ENCODE results near the gene ANKRD65.
"Not testable (repeated sequence)": the region's sequence is repeated elsewhere in the genome, so short reads cannot be mapped to it uniquely, and the experiment has no call there.

The ANKRD65 gene

DNA sequence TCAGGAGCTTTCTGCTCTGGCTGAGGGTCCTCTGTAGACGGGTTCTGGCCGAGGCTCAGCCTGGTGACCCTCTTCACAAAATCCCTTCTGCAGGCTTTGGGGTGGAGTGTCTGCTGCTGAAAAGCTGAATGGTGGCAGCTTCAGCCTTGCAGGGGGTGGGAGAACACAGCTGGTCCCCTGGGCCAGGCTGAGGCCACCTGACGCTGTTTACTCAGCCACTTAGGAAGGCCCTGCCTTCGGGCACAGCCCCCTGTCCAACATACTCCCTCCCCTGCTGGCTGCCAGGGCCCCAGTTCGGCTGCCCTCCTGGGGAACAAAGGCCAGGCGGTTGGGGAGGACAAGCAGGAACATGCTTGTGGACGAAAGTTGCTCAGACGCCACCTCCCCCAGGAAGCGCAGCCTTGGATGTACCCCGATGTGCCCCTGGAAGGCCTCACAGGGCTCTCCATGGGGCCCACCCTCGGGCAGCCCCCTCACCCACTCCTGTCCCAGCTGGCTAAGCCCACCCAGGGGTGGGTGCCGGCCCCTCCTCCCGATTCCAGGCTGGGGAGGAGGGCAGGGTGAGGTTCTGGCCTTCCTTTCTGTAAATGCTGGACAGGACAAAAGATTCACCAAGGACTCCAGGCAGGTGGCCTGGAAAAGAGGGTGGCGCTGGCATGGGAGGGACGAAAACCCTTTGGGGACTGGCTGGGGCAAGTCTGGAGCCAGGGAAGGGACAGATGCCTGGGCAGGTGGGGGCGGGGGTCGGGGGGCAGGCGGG, at the start of gene ANKRD65:
Gene ANKRD65 (minus strand): TSS at position 130 of the 760 bp plus-strand sequence. CDS start 271 bp downstream, outside the sequence.
- DNase-seq = no peak

DNA sequence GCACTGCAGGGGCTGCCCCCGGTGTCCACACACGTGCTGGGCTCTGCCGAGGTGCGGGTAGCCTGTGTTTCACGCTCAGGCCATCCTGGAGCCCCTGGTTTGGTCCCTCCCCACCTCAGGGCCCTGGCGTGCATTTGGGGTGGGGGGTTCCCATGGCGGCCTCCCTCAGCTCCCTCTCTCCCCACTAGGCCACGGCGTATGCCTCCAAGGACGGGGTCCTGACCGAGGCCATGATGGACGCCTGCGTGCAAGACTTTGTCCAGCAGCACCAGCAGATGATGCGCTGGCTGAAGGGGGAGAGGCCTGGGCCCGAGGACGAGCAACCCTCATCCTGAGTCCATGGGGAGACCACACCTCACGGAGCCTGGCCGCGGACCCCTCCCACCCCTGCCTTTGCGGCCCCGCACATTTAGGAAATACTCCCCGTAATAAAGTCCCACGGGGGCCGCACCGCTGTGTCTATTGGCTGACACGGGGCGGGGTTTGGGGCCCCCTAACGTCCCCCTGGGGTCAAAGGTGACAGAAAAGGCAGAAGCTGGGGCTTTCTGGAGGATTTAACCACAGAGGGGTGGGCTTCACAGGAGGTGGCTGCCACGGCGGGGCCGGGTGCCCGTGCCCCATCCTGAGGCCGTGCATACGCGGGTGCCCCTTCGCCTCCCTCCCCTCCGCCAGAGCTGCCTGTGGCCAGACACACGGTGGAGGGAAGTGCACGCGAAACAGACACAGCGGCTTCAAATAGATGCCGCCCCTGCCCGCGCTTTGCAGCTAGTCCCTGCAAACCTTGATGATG, 47.3 kb upstream of the ANKRD65 start:
- DNase-seq = not testable (repeated sequence)

GRCh38 chr1:1463312-1463711, 42.2 kb upstream of the ANKRD65 start:
- no peak for DNase-seq

- DNase-seq = peak; percentile 34
These were observed 41.4 kb upstream of the ANKRD65 start for GRCh38 chr1:1462318-1462966.

- no peak for DNase-seq
These were observed 40.7 kb upstream of the ANKRD65 start for GRCh38 chr1:1461721-1462317.

- no peak for DNase-seq
These were observed 39.6 kb upstream of the ANKRD65 start for GRCh38 chr1:1460540-1461130.

GRCh38 chr1:1459711-1460110, 38.6 kb upstream of the ANKRD65 start:
- not testable (repeated sequence) for DNase-seq

DNA sequence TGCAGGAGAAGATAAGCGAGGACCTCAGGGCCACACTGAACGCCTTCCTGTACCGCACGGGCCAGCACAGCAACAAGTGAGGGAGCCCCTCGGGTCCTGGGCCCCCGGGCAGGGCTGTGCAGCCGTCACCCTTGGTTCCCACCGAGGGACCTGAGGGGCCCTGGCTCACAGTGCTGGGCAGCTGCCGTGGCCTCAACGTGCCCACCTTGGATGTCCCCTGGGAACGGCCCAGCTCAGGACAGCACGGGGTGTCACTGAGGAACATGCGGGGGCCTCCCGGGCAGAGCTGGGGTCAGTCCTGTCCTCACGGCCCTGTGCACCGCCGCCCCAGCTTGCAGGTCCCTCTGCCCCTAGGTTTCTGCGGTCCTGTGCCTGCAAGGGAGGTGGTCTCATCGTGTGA, 38.1 kb upstream of the ANKRD65 start:
- DNase-seq = not testable (repeated sequence)

DNA sequence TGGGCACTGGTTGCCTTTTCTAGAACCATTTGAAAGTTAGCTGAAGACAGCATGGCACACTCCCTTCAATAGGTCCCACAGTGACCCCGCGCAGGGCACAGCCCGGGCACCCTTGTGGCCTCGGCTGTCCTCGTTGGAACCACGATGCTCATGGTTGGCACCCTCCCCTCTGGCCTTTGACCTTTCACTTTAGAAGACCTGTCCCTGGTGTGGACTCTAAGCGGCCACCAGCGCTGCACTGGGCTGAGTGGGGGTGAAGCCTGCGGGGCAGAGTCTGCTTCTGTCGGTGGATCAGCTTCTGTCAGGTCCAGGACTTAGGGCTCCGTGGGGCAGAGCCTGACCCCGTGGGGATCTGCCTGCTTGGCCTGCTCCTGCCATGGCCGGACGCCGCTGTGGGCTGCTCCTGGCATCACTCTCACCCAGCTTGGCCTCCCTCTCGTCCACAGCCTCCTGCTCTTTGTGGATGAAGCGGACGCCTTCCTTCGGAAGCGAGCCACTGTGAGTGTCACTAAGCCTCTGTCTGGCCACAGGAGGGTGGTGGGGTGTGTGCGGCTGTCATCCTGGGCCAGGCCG, 35.7 kb upstream of the ANKRD65 start:
- DNase-seq = not testable (repeated sequence)

DNA sequence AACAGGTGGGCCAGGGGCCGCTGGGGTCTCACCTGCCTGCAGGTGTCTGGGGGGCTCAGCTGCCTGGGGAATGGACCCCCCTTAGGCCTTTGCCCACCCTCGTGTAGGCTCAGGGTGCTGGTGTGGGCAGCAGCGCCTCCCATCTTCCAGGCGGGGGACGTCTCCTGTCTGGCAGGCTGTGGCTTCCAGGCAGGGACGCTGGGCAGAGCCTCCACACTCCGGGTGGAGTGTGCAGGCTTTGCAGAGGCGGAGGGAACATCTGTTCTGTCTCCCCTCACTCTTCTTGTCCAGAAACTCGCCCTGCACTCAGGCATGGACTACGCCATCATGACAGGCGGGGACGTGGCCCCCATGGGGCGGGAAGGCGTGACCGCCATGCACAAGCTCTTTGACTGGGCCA, 34.9 kb upstream of the ANKRD65 start:
- not testable (repeated sequence) for DNase-seq

DNA sequence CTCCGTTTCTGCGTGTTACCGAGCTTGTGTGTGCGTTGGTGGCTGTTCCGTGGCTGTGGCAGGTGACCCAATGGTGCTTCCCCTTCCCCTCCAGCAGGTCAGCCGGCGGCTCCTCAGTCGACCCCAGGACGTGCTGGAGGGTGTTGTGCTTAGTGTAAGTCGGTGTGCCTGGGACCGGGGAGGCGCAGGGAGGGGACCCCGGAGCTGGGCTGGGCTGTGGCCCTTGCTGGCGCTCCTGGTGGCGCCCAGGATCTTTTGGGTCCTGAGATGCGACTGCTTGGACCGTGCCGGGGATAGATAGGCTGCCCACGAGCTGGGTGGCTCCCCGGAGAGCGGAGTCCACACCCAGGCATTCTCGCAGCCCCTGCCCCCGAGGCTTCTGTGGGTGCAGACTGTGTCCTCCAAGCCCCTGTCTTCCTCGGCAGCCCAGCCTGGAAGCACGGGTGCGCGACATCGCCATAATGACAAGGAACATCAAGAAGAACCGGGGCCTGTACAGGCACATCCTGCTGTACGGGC, 34.3 kb upstream of the ANKRD65 start:
- no peak for DNase-seq

- not testable (repeated sequence) for DNase-seq
These were observed 33.4 kb upstream of the ANKRD65 start for GRCh38 chr1:1454286-1455056.

GRCh38 chr1:1452882-1453281, 31.8 kb upstream of the ANKRD65 start:
- DNase-seq = no peak

- DNase-seq = not testable (repeated sequence)
These were observed 31.3 kb upstream of the ANKRD65 start for GRCh38 chr1:1452365-1452739.

GRCh38 chr1:1451696-1452364, 30.8 kb upstream of the ANKRD65 start:
- DNase-seq = no peak

DNA sequence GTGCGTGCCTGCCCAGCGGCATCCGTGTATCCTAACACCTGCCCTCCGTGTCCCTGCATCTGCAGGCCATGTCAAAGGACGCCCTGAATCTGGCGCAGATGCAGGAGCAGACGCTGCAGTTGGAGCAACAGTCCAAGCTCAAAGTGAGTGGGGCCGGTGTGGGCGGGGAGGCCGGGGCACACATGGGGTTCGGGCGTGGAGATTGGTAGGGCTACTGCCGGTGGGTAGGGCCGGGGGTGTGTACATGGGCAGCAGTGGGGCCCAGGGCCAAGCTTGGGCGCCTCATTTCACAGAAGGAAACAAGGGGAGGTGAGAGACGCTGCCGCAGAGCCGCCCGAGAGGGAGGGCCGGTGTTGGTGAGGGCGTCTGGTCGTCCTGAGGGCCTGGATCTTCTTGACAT, 29.5 kb upstream of the ANKRD65 start:
- not testable (repeated sequence) for DNase-seq

GRCh38 chr1:1449099-1449739, 28.1 kb upstream of the ANKRD65 start, which contains the start of gene ATAD3C:
Gene ATAD3C (plus strand): TSS chr1:1449689. CDS start chr1:1450684, 995 bp downstream.
- DNase-seq = no peak

- not testable (repeated sequence) for DNase-seq
These were observed 25.6 kb upstream of the ANKRD65 start for GRCh38 chr1:1446631-1447030.

GRCh38 chr1:1442069-1442770, 21.1 kb upstream of the ANKRD65 start:
- no peak for DNase-seq
